HepG2 (cell line): ENCODE measurements around the gene ZBED5. TPM values are rescaled to one million over a fixed set of nuclear protein-coding genes. Genes with fewer than 3 reads are reported as not detected.

Experiments used
- ATAC-seq: fragments of 200-7000 bp; cut with Tn5 transposase; 3 replicates; pipeline ENCODE4 v1.9.1; 2020; ENCODE audit warnings: mild to moderate bottlenecking, moderate library complexity
- BruUV-seq: library from RNA; stranded (reverse); fragments of 400-500 nt; replicated peaks from 2 replicates; lab custom pipeline; 2021; lab: Mats Ljungman, UMichigan
- CTCF ChIA-PET: fragments of 300-600 bp; formaldehyde crosslinking; extraction: SDS; loops from one replicate; lab custom pipeline; 2021; ENCODE audit warnings: low total read pairs, inconsistent platforms, low intra/inter-chr PET ratio; lab: Yijun Ruan, JAX
- POLR2A ChIA-PET: fragments of 350-600 bp; sonication (Branson Sonifier 250); formaldehyde crosslinking; loops from one replicate; lab custom pipeline; 2020; ENCODE audit warnings: antibody characterized with exemption, inconsistent platforms; lab: Yijun Ruan, JAX
- DNase-seq: peaks from one replicate; pipeline ENCODE4 v3.0.0-alpha.2; 2015; ENCODE audit warnings: low spot score
- FAIRE-seq: peaks from 3 replicates; lab custom pipeline; 2011; peaks lifted over from hg19 to GRCh38; lab: Jason Lieb, UNC
- H2AFZ ChIP-seq: one replicate; pipeline ENCODE4 v1.6.1; 2011; ENCODE audit warnings: low read length, inconsistent platforms
- H3K27ac ChIP-seq: fragments of 300-600 bp; 3 replicates; pipeline ENCODE4 v1.8.0; 2011; ENCODE audit warnings: mixed run types, mild to moderate bottlenecking, mixed read lengths, low read length, inconsistent platforms; ENCODE audit not compliant: insufficient read depth; ENCODE audit errors: extremely low read length
- H3K27me3 ChIP-seq, 2 experiments: fragments of 200-600 bp in 1 of 2; 2 replicates in 1 of 2; 3 replicates in 1 of 2; pipeline versions ENCODE4 v1.6.0 to v1.8.0; 2011; ENCODE audit warnings: low read length in 2 of 2, mild to moderate bottlenecking in 2 of 2, moderate library complexity in 2 of 2, inconsistent platforms in 1 of 2; ENCODE audit not compliant: insufficient read depth in 2 of 2, control insufficient read depth in 1 of 2
- H3K36me3 ChIP-seq, 2 experiments: fragments of 200-600 bp in 1 of 2; replicated peaks in 1 of 2; 2 replicates in 1 of 2; 3 replicates in 1 of 2; pipeline versions ENCODE4 v1.5.1 to v1.8.0; 2011; ENCODE audit warnings: low read length in 2 of 2, inconsistent platforms in 1 of 2; ENCODE audit not compliant: insufficient read depth in 2 of 2, control insufficient read depth in 1 of 2
- H3K4me1 ChIP-seq: 2 replicates; pipeline ENCODE4 v1.5.1; 2012; ENCODE audit warnings: low read length, inconsistent platforms; ENCODE audit not compliant: insufficient read depth
- H3K4me2 ChIP-seq: 2 replicates; pipeline ENCODE4 v1.6.0; 2011; ENCODE audit warnings: low read depth, low read length, inconsistent platforms
- H3K4me3 ChIP-seq, 3 experiments: fragments of 200-600 bp in 1 of 3; sonication (generic), shearing (Covaris generic) in 1 of 3; replicated peaks in 1 of 3; 2 replicates each; pipeline ENCODE4 v1.5.1; 2011 to 2016; ENCODE audit warnings: low read length in 3 of 3, inconsistent platforms in 2 of 3, low read depth in 2 of 3, mild to moderate bottlenecking in 2 of 3, control low read depth in 1 of 3, mixed read lengths in 1 of 3; ENCODE audit not compliant: insufficient read depth in 1 of 3
- H3K79me2 ChIP-seq: one replicate; pipeline ENCODE4 v1.6.1; 2011; ENCODE audit warnings: low read length, inconsistent platforms; ENCODE audit not compliant: insufficient read depth
- H3K9ac ChIP-seq: 2 replicates; pipeline ENCODE4 v1.6.0; 2011; ENCODE audit warnings: mild to moderate bottlenecking, low read depth, low read length, inconsistent platforms; ENCODE audit not compliant: insufficient read depth
- H3K9me3 ChIP-seq: 2 replicates; pipeline ENCODE4 v1.5.1; 2012; ENCODE audit warnings: mild to moderate bottlenecking, low read length
- H4K20me1 ChIP-seq: 2 replicates; pipeline ENCODE4 v1.6.0; 2011; ENCODE audit warnings: inconsistent platforms, mild to moderate bottlenecking, low read length, moderate library complexity; ENCODE audit not compliant: insufficient read depth
- ESRRA ChIP-seq: sonication (generic); formaldehyde crosslinking; IDR thresholded peaks from 2 replicates; pipeline ENCODE4 v1.5.1; 2020; ENCODE audit warnings: mild to moderate bottlenecking, low read depth, missing genetic modification reagents
- FOXP1 ChIP-seq, 2 experiments: fragments of 450-650 bp in 1 of 2; IDR thresholded peaks; 2 replicates each; pipeline ENCODE4 v1.6.1; 2017 to 2018; ENCODE audit warnings: antibody characterized with exemption in 1 of 2
- MAFG ChIP-seq: sonication (generic); formaldehyde crosslinking; IDR thresholded peaks from 2 replicates; pipeline ENCODE4 v1.5.1; 2020; ENCODE audit warnings: mild to moderate bottlenecking, missing genetic modification reagents
- NR2F6 ChIP-seq, 2 experiments: IDR thresholded peaks; 2 replicates each; pipeline ENCODE4 v1.6.1; 2016; ENCODE audit warnings: antibody characterized with exemption in 1 of 2, mild to moderate bottlenecking in 1 of 2
- RAD21 ChIP-seq: fragments of 450-650 bp; formaldehyde crosslinking; IDR thresholded peaks from 2 replicates; pipeline ENCODE4 v1.5.0; 2020; ENCODE audit warnings: mild to moderate bottlenecking
- RBAK ChIP-seq: sonication (generic); formaldehyde crosslinking; IDR thresholded peaks from 2 replicates; pipeline ENCODE4 v1.5.1; 2020; ENCODE audit warnings: mild to moderate bottlenecking, missing genetic modification reagents
- SAFB2 ChIP-seq: sonication (generic); formaldehyde crosslinking; IDR thresholded peaks from 2 replicates; pipeline ENCODE4 v1.5.1; 2020; ENCODE audit warnings: missing genetic modification reagents, low read depth, mild to moderate bottlenecking, borderline replicate concordance
- TEAD3 ChIP-seq: optimal IDR thresholded peaks from 2 replicates; pipeline ENCODE3; 2016; ENCODE audit warnings: borderline replicate concordance
- TP53 ChIP-seq: sonication (generic); formaldehyde crosslinking; conservative IDR thresholded peaks from 2 replicates; pipeline ENCODE4 v1.4.0; 2020; ENCODE audit warnings: missing genetic modification reagents
- ZBTB3 ChIP-seq: sonication (generic); formaldehyde crosslinking; IDR thresholded peaks from 2 replicates; pipeline ENCODE4 v1.4.0; 2020; ENCODE audit warnings: low read depth, mild to moderate bottlenecking, moderate library complexity, missing genetic modification reagents, borderline replicate concordance
- ZBTB38 ChIP-seq: sonication (generic); formaldehyde crosslinking; IDR thresholded peaks from 2 replicates; pipeline ENCODE4 v1.5.1; 2020; ENCODE audit warnings: mild to moderate bottlenecking, missing genetic modification reagents
- ZBTB7B ChIP-seq: sonication (generic); formaldehyde crosslinking; IDR thresholded peaks from 2 replicates; pipeline ENCODE4 v1.4.0; 2020; ENCODE audit warnings: missing genetic modification reagents
- ZNF276 ChIP-seq: sonication (generic); formaldehyde crosslinking; IDR thresholded peaks from 2 replicates; pipeline ENCODE4 v1.4.0; 2020; ENCODE audit warnings: mild to moderate bottlenecking, low read depth, missing genetic modification reagents
- ZNF292 ChIP-seq: sonication (generic); formaldehyde crosslinking; IDR thresholded peaks from 2 replicates; pipeline ENCODE4 v1.8.1; 2022; ENCODE audit warnings: mild to moderate bottlenecking, low read depth, missing genetic modification reagents, borderline replicate concordance
- ZNF431 ChIP-seq: sonication (generic); formaldehyde crosslinking; IDR thresholded peaks from 2 replicates; pipeline ENCODE4 v1.9.0; 2022; ENCODE audit warnings: missing genetic modification reagents, low read depth, mild to moderate bottlenecking, borderline replicate concordance
- ZNF451 ChIP-seq: sonication (generic); formaldehyde crosslinking; IDR thresholded peaks from 2 replicates; pipeline ENCODE4 v1.5.0; 2020; ENCODE audit warnings: mild to moderate bottlenecking, missing genetic modification reagents
- WGBS: methylation state at CpG from one replicate; pipeline ENCODE4 v1.1.6; 2017; ENCODE audit warnings: low lambda C conversion rate; 5-methylcytosine and 5-hydroxymethylcytosine counted together
- in situ Hi-C: cut with HindIII; loops from 2 replicates; pipeline ENCODE4 v1.10.0; 2017; ENCODE audit warnings: low pct_unique_long_range_greater_than_20kb; ENCODE audit not compliant: extremely low pct_ligation_motif_present
- intact Hi-C: fragments of 100-400 bp; cut with micrococcal nuclease; formaldehyde crosslinking; loops from one replicate; pipeline ENCODE4 v1.10.0; 2022; ENCODE audit not compliant: unreplicated experiment
- polyA plus RNA-seq, 8 experiments: library from polyadenylated mRNA; depleted of rRNA in 3 of 8; stranded (reverse) in 7 of 8; unstranded in 1 of 8; fragments of >200 nt; fragmentation: Illumina TruSeq in 4 of 8; extraction: Trizol in 4 of 8; gene quantifications; 2 replicates each; pipeline versions ENCODE4 v1.2.1 to v1.2.3, GENCODE V29; 2011 to 2016; ENCODE audit warnings: low read depth in 4 of 8, missing spikeins in 1 of 8, mixed read lengths in 1 of 8; ENCODE audit not compliant: insufficient read depth in 1 of 8
- total RNA-seq, 5 experiments: library from RNA; depleted of rRNA; stranded (reverse); fragments of >200 nt; fragmentation: Illumina TruSeq; extraction: Trizol; gene quantifications; 2 replicates each; pipeline ENCODE4 v1.2.3, GENCODE V29; 2016; ENCODE audit warnings: low read depth in 1 of 5
- TF ChIP-seq, protein P1 (sequence below): sonication (generic); formaldehyde crosslinking; IDR thresholded peaks from 2 replicates; pipeline ENCODE4 v1.4.0; 2020; ENCODE audit warnings: mild to moderate bottlenecking, missing genetic modification reagents
- TF ChIP-seq, protein P2 (sequence below): IDR thresholded peaks from 2 replicates; pipeline ENCODE4 v1.6.1; 2016; ENCODE audit warnings: missing biosample characterization, missing genetic modification reagents, low read depth

Gene ZBED5
- total and polyA plus RNA-seq, 2 of the 13 experiments (the other 11 are each of a cell fraction or from before 2014, with no cell fraction given), result 18.2 to 38.6 TPM

- peak; percentile 10; the same call in 1 of the 2 replicates for TF ChIP-seq ZNF431 (CRISPR knock-in tag)
- TF ChIP-seq, protein P1, sequence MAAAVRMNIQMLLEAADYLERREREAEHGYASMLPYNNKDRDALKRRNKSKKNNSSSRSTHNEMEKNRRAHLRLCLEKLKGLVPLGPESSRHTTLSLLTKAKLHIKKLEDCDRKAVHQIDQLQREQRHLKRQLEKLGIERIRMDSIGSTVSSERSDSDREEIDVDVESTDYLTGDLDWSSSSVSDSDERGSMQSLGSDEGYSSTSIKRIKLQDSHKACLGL (CRISPR knock-in tag), result peak; percentile 30; the same call in 1 of the 2 replicates
- TF ChIP-seq, all 625 proteins: peak for 118
These were observed 829 bp upstream of the ZBED5 start (continued) for GRCh38 chr11:10858439-10859325.

- Histone ChIP-seq H3K4me2 (peak overlapping the region; percentile 80), H3K9me3 (no peaks in the 10 kb centered on the region), H2AFZ (peak overlapping the region; percentile 3), H3K4me1 (peaks cover 22% of the 10 kb centered on the region), H3K4me3 (peak overlapping the region; percentile 81 to 90 (median 87)), H3K36me3 (peaks cover 10 to 26% of the 10 kb centered on the region in 2 experiments), H3K27me3 (no peaks in the 10 kb centered on the region; a peak in 1 of 5 replicates), H3K79me2 (peaks cover 28% of the 10 kb centered on the region), H3K27ac (peak overlapping the region; percentile 92), H4K20me1 (no peaks in the 10 kb centered on the region), H3K9ac (peak overlapping the region; percentile 84)
- FAIRE-seq, result no peak
- CTCF ChIA-PET, result no interaction called here
- no peak for DNase-seq
- ATAC-seq, result peak; percentile 32
- no TSS peak for BruUV-seq
- in situ Hi-C loops, result loop anchor here (5.0 kb wide), 1 partner anchor 50 kb away; the partner anchor contains the start of gene EIF4G2
- POLR2A ChIA-PET, result interaction anchor here (0.9 to 3.3 kb wide), 18 partner anchors 9 to 552 kb away, joined by 3 to 130 read pairs (median 4); partner anchors contain the start of genes ADM, CTR9, EIF4G2 and RNF141
- intact Hi-C loops, result no loop called here
- 0% methylated on average over 1 of the region's 14 CpGs for WGBS
- TF ChIP-seq ZBTB7B (CRISPR knock-in tag) (peak; percentile 80), ZBTB38 (CRISPR knock-in tag) (peak; percentile 23; the same call in 1 of the 2 replicates), SAFB2 (CRISPR knock-in tag) (peak; percentile 57; the same call in 1 of the 2 replicates), ZNF276 (CRISPR knock-in tag) (no peak), RAD21 (no peak), ZNF292 (CRISPR knock-in tag) (no peak), TP53 (CRISPR knock-in tag) (no peak), TEAD3 (no peak), ESRRA (CRISPR knock-in tag) (no peak), MAFG (CRISPR knock-in tag) (no peak), RBAK (CRISPR knock-in tag) (no peak), NR2F6 (IDR thresholded peaks at IDR 0.05) (no peak), NR2F6 (CRISPR knock-in tag; IDR thresholded peaks at IDR 0.05) (no peak), ZBTB3 (CRISPR knock-in tag) (no peak), FOXP1 (IDR thresholded peaks at IDR 0.05) (no peak), FOXP1 (CRISPR knock-in tag; IDR thresholded peaks at IDR 0.05) (no peak), ZNF451 (CRISPR knock-in tag) (no peak; the same call in 1 of the 2 replicates)
- TF ChIP-seq, protein P2, sequence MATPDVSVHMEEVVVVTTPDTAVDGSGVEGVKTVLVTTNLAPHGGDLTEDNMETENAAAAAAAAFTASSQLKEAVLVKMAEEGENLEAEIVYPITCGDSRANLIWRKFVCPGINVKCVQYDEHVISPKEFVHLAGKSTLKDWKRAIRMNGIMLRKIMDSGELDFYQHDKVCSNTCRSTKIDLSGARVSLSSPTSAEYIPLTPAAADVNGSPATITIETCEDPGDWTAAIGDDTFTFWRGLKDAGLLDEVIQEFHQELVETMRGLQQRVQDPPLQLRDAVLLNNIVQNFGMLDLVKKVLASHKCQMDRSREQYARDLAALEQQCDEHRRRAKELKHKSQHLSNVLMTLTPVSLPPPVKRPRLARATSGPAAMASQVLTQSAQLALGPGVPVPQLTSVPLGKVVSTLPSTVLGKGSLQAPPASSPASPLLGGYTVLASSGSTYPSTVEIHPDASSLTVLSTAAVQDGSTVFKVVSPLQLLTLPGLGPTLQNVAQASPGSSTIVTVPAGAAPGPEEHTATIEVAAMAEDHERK, result no peak
These were observed 469 bp downstream of the ZBED5 start for GRCh38 chr11:10857459-10857708.
